Sigmoid colon (tissue), 7 donors: ENCODE measurements around the gene SCP2D1. TPM values are rescaled to one million over a fixed set of nuclear protein-coding genes. Genes with fewer than 3 reads are reported as not detected.

Experiments used
- DNase-seq: peaks from one replicate; pipeline ENCODE4 v3.0.0-alpha.2; 2019
- H3K27ac ChIP-seq, 4 donors: fragments of 200-600 bp; sonication (generic); one replicate each; pipeline ENCODE4 v1.5.1; 2016 to 2019; ENCODE audit warnings: mild to moderate bottlenecking in 1 of 4
- H3K27me3 ChIP-seq, 3 donors: fragments of 200-600 bp; sonication (generic); one replicate each; pipeline ENCODE4 v1.5.1; 2019; ENCODE audit warnings: mild to moderate bottlenecking in 1 of 3
- H3K36me3 ChIP-seq, 4 donors: fragments of 200-600 bp; sonication (generic); one replicate each; pipeline ENCODE4 v1.5.1; 2016 to 2019
- H3K4me1 ChIP-seq, 4 donors: fragments of 200-600 bp; sonication (generic); one replicate each; pipeline ENCODE4 v1.5.1; 2017 to 2019
- H3K4me3 ChIP-seq, 4 donors: fragments of 200-600 bp; sonication (generic); one replicate each; pipeline ENCODE4 v1.5.1; 2017 to 2019; ENCODE audit warnings: mild to moderate bottlenecking in 2 of 4, moderate library complexity in 1 of 4
- H3K9me3 ChIP-seq, 4 donors: fragments of 200-600 bp in 3 of 4; sonication (generic) in 3 of 4; one replicate each; pipeline versions ENCODE4 v1.5.1 to v1.6.1; 2013 to 2019
- EP300 ChIP-seq, 4 donors: sonication (generic); formaldehyde crosslinking; IDR thresholded peaks; one replicate each; pipeline ENCODE4 v1.6.1; 2017; ENCODE audit warnings: antibody characterized with exemption in 4 of 4
- POLR2A ChIP-seq, 2 donors: fragments of 450-650 bp; IDR thresholded peaks; one replicate each; pipeline ENCODE4 v1.6.1; 2016; ENCODE audit warnings: antibody characterized with exemption in 2 of 2, mild to moderate bottlenecking in 2 of 2, moderate library complexity in 2 of 2
- POLR2AphosphoS5 ChIP-seq, 4 donors: sonication (generic); formaldehyde crosslinking; IDR thresholded peaks; one replicate each; pipeline ENCODE4 v1.6.1; 2017; ENCODE audit warnings: antibody characterized with exemption in 4 of 4
- WGBS, 2 donors: extraction: QIAGEN DNeasy Blood & Tissue Kit; methylation state at CpG; one replicate each; pipeline ENCODE4 v1.1.7; 2013; 5-methylcytosine and 5-hydroxymethylcytosine counted together
- intact Hi-C: fragments of 100-400 bp; cut with DNase I; formaldehyde crosslinking; loops from one replicate; pipeline ENCODE4 v1.15.1; 2023
- polyA plus RNA-seq, 3 donors: library from polyadenylated mRNA; stranded (reverse); fragments of 200-250 nt; gene quantifications; one replicate each; pipeline ENCODE4 v1.2.3, GENCODE V29; 2013
- total RNA-seq, 4 donors: library from RNA; depleted of rRNA; stranded (reverse); fragments of >200 nt; gene quantifications; one replicate each; pipeline ENCODE4 v1.1.0, GENCODE V29; 2016
- TF ChIP-seq, protein P1 (sequence below), 4 experiments: fragments of 450-650 bp in 3 of 4; fragments of 200-600 bp in 1 of 4; IDR thresholded peaks; one replicate each; pipeline ENCODE4 v1.5.1; 2016 to 2019; ENCODE audit warnings: antibody characterized with exemption in 4 of 4, mild to moderate bottlenecking in 3 of 4, moderate library complexity in 2 of 4
- donor health status: healthy with polysubstance abuse.
- donor health status: Bipolar disorder and iron deficiency.
- donor health status: healthy.

Gene SCP2D1
- total and polyA plus RNA-seq, 7 donors: 0.99 TPM; not detected in 6

DNA sequence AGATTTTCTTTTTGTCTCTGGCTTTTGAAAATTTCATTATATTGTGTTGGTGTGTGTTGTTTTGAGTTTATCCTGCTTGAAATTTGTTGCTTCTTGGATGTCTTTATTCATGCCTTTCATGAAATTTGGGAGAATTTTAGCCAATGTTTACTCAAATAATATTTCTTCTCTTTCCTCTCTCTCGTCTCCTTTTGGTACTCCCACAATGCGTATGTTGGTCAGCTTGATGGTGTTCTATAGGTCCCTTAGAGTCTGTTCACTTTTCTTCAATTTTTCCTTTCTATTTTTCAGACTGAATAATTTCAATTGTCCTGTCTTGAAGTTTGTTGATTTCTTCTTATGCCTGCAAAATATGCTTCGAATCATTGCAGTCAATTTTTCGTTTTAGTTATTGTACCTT lies 39.6 kb downstream of the SCP2D1 start:
- Histone ChIP-seq H3K9me3 (no peaks in the 10 kb centered on the region), H3K4me1 (no peaks in the 10 kb centered on the region), H3K27me3 (no peaks in the 10 kb centered on the region), H3K4me3 (no peak overlapping the region), H3K36me3 (no peaks in the 10 kb centered on the region), H3K27ac (no peak overlapping the region)
- TF ChIP-seq EP300 (IDR thresholded peaks at IDR 0.05) (no peak), POLR2AphosphoS5 (IDR thresholded peaks at IDR 0.05) (no peak)
- TF ChIP-seq, protein P1, sequence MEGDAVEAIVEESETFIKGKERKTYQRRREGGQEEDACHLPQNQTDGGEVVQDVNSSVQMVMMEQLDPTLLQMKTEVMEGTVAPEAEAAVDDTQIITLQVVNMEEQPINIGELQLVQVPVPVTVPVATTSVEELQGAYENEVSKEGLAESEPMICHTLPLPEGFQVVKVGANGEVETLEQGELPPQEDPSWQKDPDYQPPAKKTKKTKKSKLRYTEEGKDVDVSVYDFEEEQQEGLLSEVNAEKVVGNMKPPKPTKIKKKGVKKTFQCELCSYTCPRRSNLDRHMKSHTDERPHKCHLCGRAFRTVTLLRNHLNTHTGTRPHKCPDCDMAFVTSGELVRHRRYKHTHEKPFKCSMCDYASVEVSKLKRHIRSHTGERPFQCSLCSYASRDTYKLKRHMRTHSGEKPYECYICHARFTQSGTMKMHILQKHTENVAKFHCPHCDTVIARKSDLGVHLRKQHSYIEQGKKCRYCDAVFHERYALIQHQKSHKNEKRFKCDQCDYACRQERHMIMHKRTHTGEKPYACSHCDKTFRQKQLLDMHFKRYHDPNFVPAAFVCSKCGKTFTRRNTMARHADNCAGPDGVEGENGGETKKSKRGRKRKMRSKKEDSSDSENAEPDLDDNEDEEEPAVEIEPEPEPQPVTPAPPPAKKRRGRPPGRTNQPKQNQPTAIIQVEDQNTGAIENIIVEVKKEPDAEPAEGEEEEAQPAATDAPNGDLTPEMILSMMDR (IDR thresholded peaks at IDR 0.05): no peak
- WGBS, 2 donors: 87 to 89% methylated on average over 4 of the region's 4 CpGs
- intact Hi-C loops: no loop called here
- no peak for DNase-seq

GRCh38 chr20:18853946-18854646 lies 40.5 kb downstream of the SCP2D1 start:
- no peaks in the 10 kb centered on the region for H3K27me3 ChIP-seq
- no peaks in the 10 kb centered on the region for H3K36me3 ChIP-seq
- H3K4me1 ChIP-seq: no peaks in the 10 kb centered on the region
- no peak overlapping the region for H3K4me3 ChIP-seq
- H3K9me3 ChIP-seq: no peaks in the 10 kb centered on the region
- intact Hi-C loops: no loop called here
- no peak for DNase-seq
- 71 to 90% methylated on average over 2 of the region's 2 CpGs for WGBS, 2 donors
- TF ChIP-seq POLR2A (IDR thresholded peaks at IDR 0.05) (no peak), POLR2AphosphoS5 (IDR thresholded peaks at IDR 0.05) (no peak), EP300 (IDR thresholded peaks at IDR 0.05) (no peak)
- TF ChIP-seq, protein P1 (IDR thresholded peaks at IDR 0.05): no peak
- H3K27ac ChIP-seq: no peak overlapping the region

DNA sequence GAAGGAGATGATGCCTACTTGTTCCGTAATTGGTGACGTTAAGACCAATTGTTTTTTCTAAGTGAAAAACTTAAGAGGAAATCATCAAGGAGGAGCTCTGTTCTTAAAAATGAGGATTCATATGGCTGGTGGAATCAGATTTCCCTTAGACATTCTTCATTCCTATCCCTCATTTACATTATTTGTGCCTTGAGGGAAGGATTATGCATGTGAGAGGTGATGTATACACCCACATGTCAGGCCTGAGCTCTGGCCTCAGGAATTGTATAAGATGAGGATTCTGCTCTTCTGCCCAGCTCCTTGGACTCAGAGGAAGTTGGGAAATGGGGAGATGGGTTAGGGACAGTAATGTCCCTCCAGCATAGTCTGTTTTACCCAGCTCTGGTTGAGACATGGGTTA lies 42.3 kb downstream of the SCP2D1 start:
- peaks cover 0 to 4% (median 0%) of the 10 kb centered on the region in 4 donors for H3K9me3 ChIP-seq
- no peak overlapping the region for H3K4me3 ChIP-seq
- DNase-seq: no peak
- H3K27me3 ChIP-seq: no peaks in the 10 kb centered on the region
- no peak overlapping the region for H3K27ac ChIP-seq
- TF ChIP-seq EP300 (IDR thresholded peaks at IDR 0.05) (no peak), POLR2A (IDR thresholded peaks at IDR 0.05) (no peak), POLR2AphosphoS5 (IDR thresholded peaks at IDR 0.05) (no peak)
- TF ChIP-seq, protein P1 (IDR thresholded peaks at IDR 0.05): no peak
- no peaks in the 10 kb centered on the region for H3K4me1 ChIP-seq
- H3K36me3 ChIP-seq: no peaks in the 10 kb centered on the region
- intact Hi-C loops: no loop called here
- WGBS, 2 donors: 88 to 93% methylated on average over 2 of the region's 2 CpGs

DNA sequence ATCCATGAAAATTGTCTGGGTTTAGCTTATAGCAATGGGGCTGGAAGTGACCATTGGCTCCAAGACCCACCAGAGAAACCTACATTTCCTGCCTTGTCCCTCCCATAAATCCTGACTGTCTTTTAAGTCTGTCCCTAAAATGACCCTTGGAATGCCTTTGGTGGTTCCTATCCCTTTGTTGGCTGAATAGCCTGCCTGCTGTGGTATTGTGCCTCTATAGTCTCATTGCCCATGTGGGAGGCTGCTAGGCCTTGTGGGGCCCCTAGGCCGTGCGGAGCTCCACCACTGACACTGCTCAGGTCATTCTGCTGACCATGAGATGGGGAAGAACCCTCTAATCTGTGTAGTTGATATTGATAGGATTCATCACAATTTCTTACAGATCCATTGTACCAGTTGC lies 43.3 kb downstream of the SCP2D1 start:
- TF ChIP-seq EP300 (IDR thresholded peaks at IDR 0.05): no peak
- TF ChIP-seq, protein P1 (IDR thresholded peaks at IDR 0.05): no peak
- no peak for TF ChIP-seq POLR2AphosphoS5 (IDR thresholded peaks at IDR 0.05)
- no peak for TF ChIP-seq POLR2A (IDR thresholded peaks at IDR 0.05)
- Histone ChIP-seq H3K27ac (no peak overlapping the region), H3K36me3 (no peaks in the 10 kb centered on the region), H3K4me3 (no peak overlapping the region), H3K27me3 (no peaks in the 10 kb centered on the region), H3K4me1 (no peaks in the 10 kb centered on the region), H3K9me3 (peaks cover 0 to 4% (median 0%) of the 10 kb centered on the region in 4 donors)
- no peak for DNase-seq
- intact Hi-C loops: no loop called here
- 65 to 81% methylated on average over 2 of the region's 2 CpGs for WGBS, 2 donors

DNA sequence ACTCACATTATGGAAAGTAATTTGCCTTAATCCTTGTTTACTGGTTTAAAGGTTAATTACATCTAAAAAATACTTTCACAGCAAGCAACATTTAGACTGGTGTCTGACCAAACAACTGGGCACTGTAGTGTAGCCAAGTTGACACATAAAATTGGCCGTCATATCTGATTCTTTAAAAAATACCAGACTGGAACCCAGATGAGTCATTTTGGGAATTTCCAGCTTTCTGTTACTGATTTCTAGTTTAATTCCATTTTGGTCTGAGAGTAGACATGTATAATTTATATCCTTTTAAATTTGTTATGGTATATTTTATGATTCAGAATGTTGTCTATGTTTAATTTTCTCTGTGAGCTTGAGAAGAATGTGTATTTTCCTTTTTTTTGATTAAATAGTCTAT lies 44.1 kb downstream of the SCP2D1 start:
- Histone ChIP-seq H3K9me3 (peaks cover 0 to 4% (median 0%) of the 10 kb centered on the region in 4 donors), H3K27ac (no peak overlapping the region), H3K4me3 (no peak overlapping the region), H3K27me3 (no peaks in the 10 kb centered on the region), H3K4me1 (no peaks in the 10 kb centered on the region), H3K36me3 (no peaks in the 10 kb centered on the region)
- TF ChIP-seq POLR2A (IDR thresholded peaks at IDR 0.05): no peak
- TF ChIP-seq, protein P1 (IDR thresholded peaks at IDR 0.05): no peak
- no peak for TF ChIP-seq POLR2AphosphoS5 (IDR thresholded peaks at IDR 0.05)
- TF ChIP-seq EP300 (IDR thresholded peaks at IDR 0.05): no peak
- WGBS, 2 donors: 16 to 55% methylated on average over 1 of the region's 1 CpG
- intact Hi-C loops: no loop called here
- no peak for DNase-seq
